ENCODE measurements around the gene TYSND1.
"Not testable (repeated sequence)": the region's sequence is repeated elsewhere in the genome, so short reads cannot be mapped to it uniquely, and the experiment has no call there.

TYSND1 gene

GRCh38 chr10:70139151-70139996, 7.1 kb downstream of the TYSND1 start:
- DNase-seq = no peak
- in situ Hi-C loops (cut with HindIII; ENCODE audit: low pct_ligation_motif_present, low pct_unique_long_range_greater_than_20kb, low sequenced_read_pairs) = no loop called here

DNA sequence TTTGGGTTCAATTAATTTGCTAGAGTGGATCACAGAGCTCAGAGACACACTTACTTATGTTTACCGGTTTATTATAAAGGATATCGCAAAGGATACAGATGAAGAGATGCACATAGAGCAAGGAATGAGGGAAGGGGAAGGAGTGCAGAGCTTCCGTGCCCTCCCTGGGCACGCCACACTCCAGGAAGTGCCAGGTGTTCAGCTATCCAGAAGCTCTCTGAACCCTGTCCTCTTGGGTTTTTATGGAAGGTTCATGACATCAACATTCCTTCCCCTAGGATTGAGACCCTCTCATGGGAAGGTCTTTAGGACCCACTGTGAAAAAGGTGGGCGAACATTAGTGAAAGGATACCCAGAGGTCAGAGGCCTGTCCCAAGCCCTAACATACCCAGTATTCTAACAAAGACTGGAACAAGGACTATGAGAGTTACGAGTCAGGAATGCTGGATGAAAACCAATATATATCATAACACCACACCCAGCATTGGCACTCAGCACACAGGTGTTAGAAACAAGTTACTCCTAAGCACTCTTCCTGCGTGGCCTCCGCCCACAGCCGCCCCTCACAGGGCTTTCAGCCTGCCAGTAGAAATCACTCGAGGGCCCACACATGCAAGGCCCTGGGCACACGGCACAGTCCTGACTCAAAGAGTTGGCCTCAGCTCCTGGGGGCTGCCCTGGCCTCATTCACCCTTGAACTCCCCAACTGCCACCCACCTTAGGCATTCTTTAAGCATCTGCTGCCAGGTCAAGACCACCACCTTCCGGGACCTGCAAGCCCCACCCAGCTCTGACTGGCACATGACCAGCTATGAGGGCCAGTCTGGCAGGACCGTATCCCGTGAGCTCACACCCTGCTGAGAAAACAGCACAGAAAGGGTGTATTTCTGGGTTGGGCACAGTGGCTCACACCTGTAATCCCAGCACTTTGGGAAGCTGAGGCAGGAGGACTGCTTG, 8.3 kb downstream of the TYSND1 start:
- DNase-seq = no peak
- in situ Hi-C loops (cut with HindIII; ENCODE audit: low pct_ligation_motif_present, low pct_unique_long_range_greater_than_20kb, low sequenced_read_pairs) = no loop called here

GRCh38 chr10:70137135-70137534, 9.4 kb downstream of the TYSND1 start:
- in situ Hi-C loops (cut with HindIII; ENCODE audit: low pct_ligation_motif_present, low pct_unique_long_range_greater_than_20kb, low sequenced_read_pairs) = no loop called here
- no peak for DNase-seq

GRCh38 chr10:70135684-70136083, 10.8 kb downstream of the TYSND1 start:
- in situ Hi-C loops (cut with HindIII; ENCODE audit: low pct_ligation_motif_present, low pct_unique_long_range_greater_than_20kb, low sequenced_read_pairs) = no loop called here
- DNase-seq = no peak

DNA sequence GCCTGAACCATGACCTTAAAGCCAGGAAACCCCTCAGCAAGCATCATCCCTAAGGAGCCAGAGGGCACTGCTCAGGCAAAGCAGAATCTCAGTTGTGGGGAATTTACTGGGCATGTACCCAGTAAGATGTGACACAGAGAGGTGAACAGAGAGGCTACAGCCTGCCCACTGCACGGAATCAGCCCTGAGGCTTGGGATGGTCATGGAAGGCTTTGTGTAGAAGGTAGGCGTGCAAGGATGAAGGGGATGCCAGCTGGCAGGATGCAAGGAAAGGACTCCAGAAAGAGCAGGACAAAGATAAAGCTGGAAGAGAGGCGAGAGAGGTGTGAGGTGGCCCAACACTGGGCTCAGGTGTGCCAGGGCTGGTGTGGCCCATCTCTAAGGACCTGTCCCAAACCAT, 11.5 kb downstream of the TYSND1 start:
- in situ Hi-C loops (cut with HindIII; ENCODE audit: low pct_ligation_motif_present, low pct_unique_long_range_greater_than_20kb, low sequenced_read_pairs) = no loop called here
- DNase-seq = no peak

- DNase-seq = peak; percentile 86
- in situ Hi-C loops (cut with HindIII; ENCODE audit: low pct_ligation_motif_present, low pct_unique_long_range_greater_than_20kb, low sequenced_read_pairs) = no loop called here
These were observed 14.1 kb downstream of the TYSND1 start, which contains the start of gene AIFM2 for GRCh38 chr10:70132098-70133029. AIFM2 (minus strand) TSS chr10:70132825; CDS start chr10:70124084, 8,741 bp downstream.

- in situ Hi-C loops (cut with HindIII; ENCODE audit: low pct_ligation_motif_present, low pct_unique_long_range_greater_than_20kb, low sequenced_read_pairs) = no loop called here
- DNase-seq = no peak
These were observed 15.0 kb downstream of the TYSND1 start for GRCh38 chr10:70131560-70131937.

GRCh38 chr10:70130878-70131559, 15.5 kb downstream of the TYSND1 start:
- in situ Hi-C loops (cut with HindIII; ENCODE audit: low pct_ligation_motif_present, low pct_unique_long_range_greater_than_20kb, low sequenced_read_pairs) = no loop called here

GRCh38 chr10:70126700-70127395, 19.7 kb downstream of the TYSND1 start:
- in situ Hi-C loops (cut with HindIII; ENCODE audit: low pct_ligation_motif_present, low pct_unique_long_range_greater_than_20kb, low sequenced_read_pairs) = no loop called here
- no peak for DNase-seq

More at GRCh38 chr10:70130878-70131559, 15.5 kb downstream of the TYSND1 start:
- DNase-seq = no peak

GRCh38 chr10:70125918-70126552, 20.5 kb downstream of the TYSND1 start:
- DNase-seq = no peak
- in situ Hi-C loops (cut with HindIII; ENCODE audit: low pct_ligation_motif_present, low pct_unique_long_range_greater_than_20kb, low sequenced_read_pairs) = no loop called here

- in situ Hi-C loops (cut with HindIII; ENCODE audit: low pct_ligation_motif_present, low pct_unique_long_range_greater_than_20kb, low sequenced_read_pairs) = no loop called here
- no peak for DNase-seq
These were observed 21.6 kb downstream of the TYSND1 start for GRCh38 chr10:70124918-70125317.

- in situ Hi-C loops (cut with HindIII; ENCODE audit: low pct_ligation_motif_present, low pct_unique_long_range_greater_than_20kb, low sequenced_read_pairs) = no loop called here
- DNase-seq = no peak
These were observed 22.1 kb downstream of the TYSND1 start for GRCh38 chr10:70124415-70124814.

DNA sequence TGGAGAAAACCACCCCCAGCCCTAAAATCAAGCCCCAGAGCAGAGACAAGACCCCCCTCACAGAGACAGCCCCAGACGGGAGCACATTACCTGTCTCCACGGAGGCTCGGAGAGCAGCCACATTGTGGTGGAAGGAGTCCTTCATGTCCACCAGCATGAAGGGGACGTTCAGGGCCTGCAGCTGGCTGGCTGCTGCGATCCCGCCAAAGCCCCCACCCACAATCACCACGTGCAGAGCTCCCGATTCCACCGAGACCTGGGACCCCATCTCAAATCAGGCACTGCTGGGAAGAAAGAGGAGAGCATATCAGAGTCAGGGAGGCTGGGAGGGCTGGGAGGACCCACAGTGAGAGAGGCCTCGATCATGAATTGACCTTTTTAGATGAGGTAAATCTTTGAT, 22.7 kb downstream of the TYSND1 start:
- DNase-seq = no peak
- in situ Hi-C loops (cut with HindIII; ENCODE audit: low pct_ligation_motif_present, low pct_unique_long_range_greater_than_20kb, low sequenced_read_pairs) = no loop called here

GRCh38 chr10:70123166-70123565, 23.3 kb downstream of the TYSND1 start:
- DNase-seq; in situ Hi-C loops (cut with HindIII; ENCODE audit: low pct_ligation_motif_present, low pct_unique_long_range_greater_than_20kb, low sequenced_read_pairs): not testable (repeated sequence)

DNA sequence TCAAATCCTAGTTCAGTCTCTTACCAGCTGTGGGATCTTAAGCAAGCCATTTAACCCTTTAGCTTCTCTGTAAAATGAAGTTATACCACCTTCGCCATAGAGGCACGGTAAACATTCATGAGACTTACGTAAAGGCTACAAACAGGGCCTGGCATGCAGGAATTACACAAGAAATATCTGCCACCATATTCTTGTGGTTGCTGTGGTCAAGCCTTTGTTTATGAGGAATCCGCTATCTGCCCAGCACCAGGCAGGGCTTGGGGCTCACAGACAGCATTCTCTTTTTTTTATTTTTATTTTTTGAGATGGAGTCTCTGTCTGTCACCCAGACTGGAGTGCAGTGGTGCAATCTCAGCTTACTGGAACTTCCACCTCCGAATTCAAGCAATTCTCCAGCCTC, 23.8 kb downstream of the TYSND1 start:
- in situ Hi-C loops (cut with HindIII; ENCODE audit: low pct_ligation_motif_present, low pct_unique_long_range_greater_than_20kb, low sequenced_read_pairs) = no loop called here
- DNase-seq = no peak

GRCh38 chr10:70121281-70121949, 25.1 kb downstream of the TYSND1 start:
- in situ Hi-C loops (cut with HindIII; ENCODE audit: low pct_ligation_motif_present, low pct_unique_long_range_greater_than_20kb, low sequenced_read_pairs) = no loop called here
- DNase-seq = no peak
